Nephron (organoid): ENCODE results near the gene ZNF862.

Source experiments
- H3K27ac Mint-ChIP-seq, 3 experiments: 2 replicates each; pipeline ENCODE4 v1.8.0; 2020; ENCODE audit warnings: mixed read lengths in 3 of 3, mild to moderate bottlenecking in 2 of 3, moderate library complexity in 1 of 3
- H3K27me3 Mint-ChIP-seq: 2 replicates; pipeline ENCODE4 v1.8.0; 2021; ENCODE audit warnings: low read depth, mild to moderate bottlenecking, moderate library complexity, mixed read lengths
- H3K36me3 Mint-ChIP-seq: 2 replicates; pipeline ENCODE4 v1.8.0; 2020; ENCODE audit warnings: low read depth, mixed read lengths
- H3K4me1 Mint-ChIP-seq: 2 replicates; pipeline ENCODE4 v1.8.0; 2020; ENCODE audit warnings: mixed read lengths
- H3K4me3 Mint-ChIP-seq, 3 experiments: 2 replicates each; pipeline ENCODE4 v1.8.0; 2020; ENCODE audit warnings: mild to moderate bottlenecking in 3 of 3, mixed read lengths in 3 of 3, moderate library complexity in 2 of 3
- H3K9me3 Mint-ChIP-seq: 2 replicates; pipeline ENCODE4 v1.8.0; 2020; ENCODE audit warnings: mixed read lengths
- TF ChIP-seq, protein P1 (sequence below), 3 experiments: fragments of 200-600 bp; sonication (generic); IDR thresholded peaks; one replicate each; pipeline ENCODE4 v1.5.0; 2021; ENCODE audit warnings: antibody characterized with exemption in 3 of 3; ENCODE audit not compliant: unreplicated experiment in 3 of 3

The ZNF862 gene

GRCh38 chr7:149831741-149832219, 6.4 kb upstream of the ZNF862 start:
- Mint-ChIP-seq H3K4me1 (no peaks in the 10 kb centered on the region), H3K36me3 (no peaks in the 10 kb centered on the region), H3K9me3 (no peaks in the 10 kb centered on the region), H3K27ac (peak overlapping the region in 1 of 3 experiments; percentile 16), H3K4me3 (no peak overlapping the region), H3K27me3 (peaks cover 3% of the 10 kb centered on the region)
- TF ChIP-seq, protein P1, sequence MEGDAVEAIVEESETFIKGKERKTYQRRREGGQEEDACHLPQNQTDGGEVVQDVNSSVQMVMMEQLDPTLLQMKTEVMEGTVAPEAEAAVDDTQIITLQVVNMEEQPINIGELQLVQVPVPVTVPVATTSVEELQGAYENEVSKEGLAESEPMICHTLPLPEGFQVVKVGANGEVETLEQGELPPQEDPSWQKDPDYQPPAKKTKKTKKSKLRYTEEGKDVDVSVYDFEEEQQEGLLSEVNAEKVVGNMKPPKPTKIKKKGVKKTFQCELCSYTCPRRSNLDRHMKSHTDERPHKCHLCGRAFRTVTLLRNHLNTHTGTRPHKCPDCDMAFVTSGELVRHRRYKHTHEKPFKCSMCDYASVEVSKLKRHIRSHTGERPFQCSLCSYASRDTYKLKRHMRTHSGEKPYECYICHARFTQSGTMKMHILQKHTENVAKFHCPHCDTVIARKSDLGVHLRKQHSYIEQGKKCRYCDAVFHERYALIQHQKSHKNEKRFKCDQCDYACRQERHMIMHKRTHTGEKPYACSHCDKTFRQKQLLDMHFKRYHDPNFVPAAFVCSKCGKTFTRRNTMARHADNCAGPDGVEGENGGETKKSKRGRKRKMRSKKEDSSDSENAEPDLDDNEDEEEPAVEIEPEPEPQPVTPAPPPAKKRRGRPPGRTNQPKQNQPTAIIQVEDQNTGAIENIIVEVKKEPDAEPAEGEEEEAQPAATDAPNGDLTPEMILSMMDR (IDR thresholded peaks at IDR 0.05; ENCODE audit: unreplicated experiment in 3 of 3) = no peak

- H3K4me3 Mint-ChIP-seq = no peak overlapping the region
- peaks cover 3% of the 10 kb centered on the region for H3K27me3 Mint-ChIP-seq
- no peaks in the 10 kb centered on the region for H3K4me1 Mint-ChIP-seq
- TF ChIP-seq, protein P1 (IDR thresholded peaks at IDR 0.05; ENCODE audit: unreplicated experiment in 3 of 3) = no peak
- no peaks in the 10 kb centered on the region for H3K9me3 Mint-ChIP-seq
- H3K27ac Mint-ChIP-seq = no peak overlapping the region
- no peaks in the 10 kb centered on the region for H3K36me3 Mint-ChIP-seq
Measured at GRCh38 chr7:149832332-149833041, 5.7 kb upstream of the ZNF862 start.

- TF ChIP-seq, protein P1 (IDR thresholded peaks at IDR 0.05; ENCODE audit: unreplicated experiment in 3 of 3) = no peak
- no peak overlapping the region for H3K27ac Mint-ChIP-seq
Measured at GRCh38 chr7:149833495-149834130, 4.6 kb upstream of the ZNF862 start.

DNA sequence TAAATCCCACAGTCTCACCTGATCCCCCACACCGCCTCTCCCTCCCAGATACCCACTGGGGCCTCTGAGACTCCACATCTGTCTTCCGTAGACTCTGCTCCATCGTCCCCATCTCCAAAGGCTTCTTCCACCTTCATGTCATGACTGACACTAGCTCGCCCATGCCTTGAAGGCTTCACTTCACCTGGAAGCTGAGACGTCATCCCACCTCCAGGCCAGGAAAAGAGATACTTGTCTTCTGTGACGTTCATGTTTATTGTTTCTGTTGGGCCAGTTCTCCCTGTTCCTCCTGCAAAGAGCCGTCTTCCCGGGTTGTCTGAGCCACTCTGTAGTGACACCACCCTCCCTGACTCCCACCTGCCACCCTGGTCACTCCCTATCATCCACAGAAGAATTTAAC, 3.6 kb upstream of the ZNF862 start:
- no peak overlapping the region for H3K4me3 Mint-ChIP-seq

More at GRCh38 chr7:149833495-149834130, 4.6 kb upstream of the ZNF862 start:
- peaks cover 3% of the 10 kb centered on the region for H3K27me3 Mint-ChIP-seq
- H3K4me3 Mint-ChIP-seq = no peak overlapping the region
- H3K4me1 Mint-ChIP-seq = peaks cover 5% of the 10 kb centered on the region
- H3K9me3 Mint-ChIP-seq = no peaks in the 10 kb centered on the region
- H3K36me3 Mint-ChIP-seq = no peaks in the 10 kb centered on the region

GRCh38 chr7:149836434-149836833, 1.7 kb upstream of the ZNF862 start:
- Mint-ChIP-seq H3K36me3 (no peaks in the 10 kb centered on the region), H3K4me1 (peaks cover 16% of the 10 kb centered on the region), H3K27ac (no peak overlapping the region), H3K27me3 (peaks cover 6% of the 10 kb centered on the region), H3K4me3 (peak overlapping the region in 1 of 3 experiments; percentile 3), H3K9me3 (no peaks in the 10 kb centered on the region)
- TF ChIP-seq, protein P1 (IDR thresholded peaks at IDR 0.05; ENCODE audit: unreplicated experiment in 3 of 3) = no peak

More for the DNA sequence above, 3.6 kb upstream of the ZNF862 start:
- peaks cover 14% of the 10 kb centered on the region for H3K4me1 Mint-ChIP-seq
- no peaks in the 10 kb centered on the region for H3K36me3 Mint-ChIP-seq
- H3K27ac Mint-ChIP-seq = peak overlapping the region in 1 of 3 experiments; percentile 58
- no peaks in the 10 kb centered on the region for H3K9me3 Mint-ChIP-seq
- peaks cover 6% of the 10 kb centered on the region for H3K27me3 Mint-ChIP-seq
- TF ChIP-seq, protein P1 (IDR thresholded peaks at IDR 0.05; ENCODE audit: unreplicated experiment in 3 of 3) = no peak
